Uterus (tissue), 2 donors: ENCODE data around the gene FHIT.

ENCODE experiments used
- CTCF ChIP-seq, 4 experiments: fragments of 200-600 bp in 2 of 4; fragments of 450-650 bp in 2 of 4; sonication (generic) in 2 of 4; IDR thresholded peaks; one replicate each; pipeline ENCODE4 v1.5.1; 2016 to 2019; ENCODE audit warnings: antibody characterized with exemption in 4 of 4, mild to moderate bottlenecking in 2 of 4, moderate library complexity in 1 of 4
- POLR2A ChIP-seq, 2 donors: fragments of 450-650 bp; IDR thresholded peaks; one replicate each; pipeline ENCODE4 v1.6.1; 2016; ENCODE audit warnings: antibody characterized with exemption in 2 of 2, mild to moderate bottlenecking in 1 of 2, moderate library complexity in 1 of 2

GRCh38 chr3:61053781-61054496 lies 197.3 kb downstream of the FHIT start:
- TF ChIP-seq CTCF (IDR thresholded peaks at IDR 0.05) (no peak), POLR2A (IDR thresholded peaks at IDR 0.05) (no peak)
